Retinal pigment epithelial cell (primary cell): Measurements from ENCODE around the gene CLRN2.
A peak's percentile ranks its signal among the peaks of the same experiment; 100 is the strongest.
"Not testable (repeated sequence)": the region's sequence is repeated elsewhere in the genome, so short reads cannot be mapped to it uniquely, and the experiment has no call there.

Experiments
- DNase-seq: peaks from one replicate; pipeline ENCODE4 v3.0.0-alpha.2; 2010; ENCODE audit warnings: low read depth
- H3K4me3 ChIP-seq: 2 replicates; pipeline ENCODE4 v1.5.1; 2011; ENCODE audit warnings: mild to moderate bottlenecking, low read length, control low read depth, moderate library complexity
- TF ChIP-seq, protein P1 (sequence below): conservative IDR thresholded peaks from 2 replicates; pipeline ENCODE4 v1.5.1; 2011; ENCODE audit warnings: low read depth, low read length, control low read depth, inconsistent platforms

Gene CLRN2

DNA sequence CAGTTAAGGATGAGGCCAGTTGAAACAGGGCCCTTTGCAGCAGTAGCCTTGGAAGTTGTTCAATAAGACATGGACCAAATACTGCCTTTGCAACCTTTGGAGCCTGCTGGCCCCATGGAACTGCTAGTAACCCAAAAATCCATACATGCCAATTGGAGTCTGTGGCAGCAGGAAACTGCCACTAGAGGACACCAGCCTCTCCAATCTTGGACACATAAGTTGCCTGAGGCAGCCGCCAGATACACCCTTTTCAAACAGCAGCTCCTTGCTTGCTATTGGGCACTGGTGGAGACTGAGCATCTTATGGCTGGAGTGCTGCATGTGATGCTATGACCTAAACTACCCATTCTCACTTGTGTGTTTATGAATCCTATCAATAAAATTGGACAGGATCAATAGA is 47.2 kb downstream of the CLRN2 start:
- no peak overlapping the region for H3K4me3 ChIP-seq
- TF ChIP-seq, protein P1, sequence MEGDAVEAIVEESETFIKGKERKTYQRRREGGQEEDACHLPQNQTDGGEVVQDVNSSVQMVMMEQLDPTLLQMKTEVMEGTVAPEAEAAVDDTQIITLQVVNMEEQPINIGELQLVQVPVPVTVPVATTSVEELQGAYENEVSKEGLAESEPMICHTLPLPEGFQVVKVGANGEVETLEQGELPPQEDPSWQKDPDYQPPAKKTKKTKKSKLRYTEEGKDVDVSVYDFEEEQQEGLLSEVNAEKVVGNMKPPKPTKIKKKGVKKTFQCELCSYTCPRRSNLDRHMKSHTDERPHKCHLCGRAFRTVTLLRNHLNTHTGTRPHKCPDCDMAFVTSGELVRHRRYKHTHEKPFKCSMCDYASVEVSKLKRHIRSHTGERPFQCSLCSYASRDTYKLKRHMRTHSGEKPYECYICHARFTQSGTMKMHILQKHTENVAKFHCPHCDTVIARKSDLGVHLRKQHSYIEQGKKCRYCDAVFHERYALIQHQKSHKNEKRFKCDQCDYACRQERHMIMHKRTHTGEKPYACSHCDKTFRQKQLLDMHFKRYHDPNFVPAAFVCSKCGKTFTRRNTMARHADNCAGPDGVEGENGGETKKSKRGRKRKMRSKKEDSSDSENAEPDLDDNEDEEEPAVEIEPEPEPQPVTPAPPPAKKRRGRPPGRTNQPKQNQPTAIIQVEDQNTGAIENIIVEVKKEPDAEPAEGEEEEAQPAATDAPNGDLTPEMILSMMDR, result peak; percentile 24
- no peak for DNase-seq

DNA sequence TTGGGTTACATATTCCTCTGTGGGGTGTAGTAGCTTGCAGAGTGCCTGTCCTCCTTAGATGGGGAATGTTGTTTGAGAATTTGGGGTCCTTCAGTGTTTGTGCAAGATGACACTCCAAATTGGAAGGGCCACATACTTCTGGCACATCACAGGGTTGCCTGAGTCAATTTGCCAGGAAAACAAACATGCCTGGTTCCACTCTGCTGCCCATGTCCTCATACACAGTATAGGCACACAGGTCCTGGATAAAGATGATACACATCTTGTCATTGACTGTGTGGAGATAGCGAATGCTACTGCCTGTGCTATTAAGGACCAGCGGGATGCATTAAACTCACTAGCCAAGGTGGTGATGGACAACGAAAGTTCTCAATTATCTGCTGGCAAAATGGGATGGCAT is 50.9 kb downstream of the CLRN2 start:
- no peak for DNase-seq
- no peak overlapping the region for H3K4me3 ChIP-seq
- TF ChIP-seq, protein P1, result no peak

DNA sequence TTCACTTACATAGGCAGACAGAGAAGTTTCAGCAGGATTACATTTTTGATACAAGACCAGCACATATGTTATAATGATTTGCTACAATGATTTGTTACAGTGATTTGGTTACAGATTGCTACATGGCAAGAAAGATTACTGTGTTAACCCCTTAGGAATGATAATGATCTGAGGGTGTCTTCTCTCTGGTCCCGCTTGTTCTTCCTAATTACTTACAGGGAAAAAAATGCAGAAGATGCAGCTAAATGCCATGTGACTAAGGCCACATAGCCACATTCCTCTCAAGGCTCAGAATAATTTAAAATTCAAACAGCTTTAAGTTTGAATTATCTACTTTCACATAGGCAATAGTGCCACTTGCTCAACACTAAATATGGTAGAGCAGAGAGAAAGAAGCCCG is 52.3 kb downstream of the CLRN2 start:
- TF ChIP-seq, protein P1, result no peak
- DNase-seq, result no peak
- no peak overlapping the region for H3K4me3 ChIP-seq

DNA sequence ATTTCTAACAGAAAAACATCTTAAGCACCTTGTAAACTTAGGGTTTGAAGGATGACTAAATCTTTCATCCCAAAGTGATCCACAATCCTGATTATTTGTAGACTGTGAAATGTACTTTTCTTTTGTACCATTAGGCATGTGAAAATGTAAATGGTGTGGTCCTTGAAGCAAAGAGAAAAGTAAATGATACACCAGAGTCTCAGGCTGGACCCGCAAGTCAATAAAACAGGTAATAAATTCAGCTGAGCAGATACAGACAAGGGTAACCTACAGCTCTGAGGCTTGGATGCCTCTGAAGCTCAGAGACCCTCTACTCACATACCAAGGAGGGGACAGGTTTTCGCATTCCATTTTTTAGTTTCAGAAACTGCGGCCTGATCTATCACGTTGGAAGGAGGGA is 59.2 kb downstream of the CLRN2 start:
- TF ChIP-seq, protein P1, result no peak
- DNase-seq, result no peak
- no peak overlapping the region for H3K4me3 ChIP-seq

DNA sequence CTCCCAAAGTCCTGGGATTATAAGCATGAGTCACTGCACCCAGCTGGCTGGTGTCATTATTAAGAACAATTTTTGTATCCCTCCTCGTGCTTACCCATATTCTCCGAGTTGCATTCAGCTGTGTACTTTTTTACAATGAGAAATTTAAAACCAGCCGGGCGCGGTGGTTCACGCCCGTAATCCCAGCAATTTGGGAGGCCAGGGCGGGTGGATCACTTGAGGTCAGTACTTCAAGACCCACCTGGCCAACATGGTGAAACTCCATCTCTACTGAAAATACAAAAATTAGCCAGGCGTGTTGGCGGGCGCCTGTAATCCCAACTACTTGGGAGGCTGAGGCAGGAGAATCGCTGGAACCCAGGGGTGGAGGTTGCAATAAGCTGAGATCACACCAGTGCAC is 60.2 kb downstream of the CLRN2 start:
- H3K4me3 ChIP-seq, DNase-seq: not testable (repeated sequence)
